NCI-H2107 treated with DMSO at 0.1 percent for 48 hours (cell line): ENCODE measurements around the gene PTPRM.

Source experiments
- DNase-seq: peaks from one replicate; lab custom pipeline; 2025; ENCODE audit not compliant: unreplicated experiment; lab: John Stamatoyannopoulos, UW

PTPRM gene

GRCh38 chr18:7566567-7567473 is at the start of gene PTPRM:
TSS of gene PTPRM (plus strand) at chr18:7567316. CDS start at chr18:7567819, 503 bp downstream.
- DNase-seq = no peak

- DNase-seq = no peak
These were observed 49.3 kb upstream of the PTPRM start for GRCh38 chr18:7517852-7518251.

GRCh38 chr18:7520200-7520785 is 46.8 kb upstream of the PTPRM start:
- DNase-seq = peak; percentile 27

GRCh38 chr18:7521226-7521856 is 45.8 kb upstream of the PTPRM start:
- DNase-seq = no peak

- no peak for DNase-seq
These were observed 43.3 kb upstream of the PTPRM start for GRCh38 chr18:7523772-7524171.

- no peak for DNase-seq
These were observed 42.3 kb upstream of the PTPRM start for GRCh38 chr18:7524786-7525185.

- no peak for DNase-seq
These were observed 34.2 kb upstream of the PTPRM start for GRCh38 chr18:7532942-7533341.

GRCh38 chr18:7535436-7536205 is 31.5 kb upstream of the PTPRM start:
- no peak for DNase-seq

GRCh38 chr18:7537145-7537544 is 30.0 kb upstream of the PTPRM start:
- DNase-seq = no peak

- DNase-seq = no peak
These were observed 25.3 kb upstream of the PTPRM start for GRCh38 chr18:7541835-7542234.

- DNase-seq = no peak
These were observed 22.4 kb upstream of the PTPRM start for GRCh38 chr18:7544686-7545085.

- no peak for DNase-seq
These were observed 21.4 kb upstream of the PTPRM start for GRCh38 chr18:7545734-7546133.

- DNase-seq = no peak
These were observed 18.9 kb upstream of the PTPRM start for GRCh38 chr18:7548221-7548620.

- DNase-seq = no peak
These were observed 18.4 kb upstream of the PTPRM start for GRCh38 chr18:7548721-7549120.

GRCh38 chr18:7557973-7558372 is 9.1 kb upstream of the PTPRM start:
- no peak for DNase-seq

- no peak for DNase-seq
These were observed 8.3 kb upstream of the PTPRM start for GRCh38 chr18:7558769-7559168.

- no peak for DNase-seq
These were observed 7.3 kb upstream of the PTPRM start for GRCh38 chr18:7559709-7560319.

GRCh38 chr18:7561909-7562460 is 5.1 kb upstream of the PTPRM start:
- no peak for DNase-seq

- DNase-seq = no peak
These were observed 4.6 kb upstream of the PTPRM start for GRCh38 chr18:7562491-7562890.

- DNase-seq = no peak
These were observed 1.4 kb upstream of the PTPRM start for GRCh38 chr18:7565677-7566076.

GRCh38 chr18:7566244-7566566 is 911 bp upstream of the PTPRM start:
- DNase-seq = no peak
